Stimulated activated naive CD8-positive, alpha-beta T cell treated with anti-CD3 and anti-CD28 coated beads, Interleukin-15, amount 100 ng/mL, for 72 hours (primary cell): ENCODE measurements around the gene LHFPL2.

ENCODE experiments used
- ATAC-seq: fragments of 150-1000 bp; cut with Tn5 transposase; 2 replicates; pipeline ENCODE4 v1.10.0; 2021; ENCODE audit warnings: mild to moderate bottlenecking, moderate library complexity
- DNase-seq, 2 donors: peaks; one replicate each; pipeline ENCODE4 v3.0.0; 2021 to 2022
- H3K27ac Mint-ChIP-seq, 2 donors: one replicate each; pipeline ENCODE4 v1.8.0; 2022; ENCODE audit warnings: mild to moderate bottlenecking in 2 of 2, mixed read lengths in 2 of 2, moderate library complexity in 2 of 2
- H3K27me3 Mint-ChIP-seq: one replicate; pipeline ENCODE4 v1.8.0; 2022; ENCODE audit warnings: mixed read lengths
- H3K4me1 Mint-ChIP-seq: one replicate; pipeline ENCODE4 v1.8.0; 2022; ENCODE audit warnings: mild to moderate bottlenecking, mixed read lengths
- H3K4me3 Mint-ChIP-seq, 2 donors: one replicate each; pipeline ENCODE4 v1.8.0; 2022; ENCODE audit warnings: mild to moderate bottlenecking in 2 of 2, mixed read lengths in 2 of 2, moderate library complexity in 1 of 2
- H3K9me3 Mint-ChIP-seq, 2 donors: one replicate each; pipeline ENCODE4 v1.8.0; 2022; ENCODE audit warnings: mixed read lengths in 2 of 2

The LHFPL2 gene

GRCh38 chr5:78534148-78534904 lies 114.2 kb downstream of the LHFPL2 start:
- H3K4me1 Mint-ChIP-seq: no peaks in the 10 kb centered on the region
- H3K4me3 Mint-ChIP-seq: no peak overlapping the region
- H3K9me3 Mint-ChIP-seq: no peaks in the 10 kb centered on the region
- peak overlapping the region in 1 of 2 donors; percentile 46 for H3K27ac Mint-ChIP-seq
- H3K27me3 Mint-ChIP-seq: peaks cover 16% of the 10 kb centered on the region
- DNase-seq (no peak), ATAC-seq (peak; percentile 19)

GRCh38 chr5:78533356-78533755 lies 115.2 kb downstream of the LHFPL2 start:
- Mint-ChIP-seq H3K27ac (no peak overlapping the region), H3K9me3 (no peaks in the 10 kb centered on the region), H3K4me3 (no peak overlapping the region), H3K4me1 (no peaks in the 10 kb centered on the region), H3K27me3 (peaks cover 16% of the 10 kb centered on the region)
- no peak for DNase-seq
- ATAC-seq: peak; percentile 42

- H3K4me3 Mint-ChIP-seq: no peak overlapping the region
- H3K4me1 Mint-ChIP-seq: no peaks in the 10 kb centered on the region
- H3K27me3 Mint-ChIP-seq: peaks cover 14% of the 10 kb centered on the region
- DNase-seq (no peak), ATAC-seq (no peak)
- H3K9me3 Mint-ChIP-seq: no peaks in the 10 kb centered on the region
- no peak overlapping the region for H3K27ac Mint-ChIP-seq
These were observed 118.1 kb downstream of the LHFPL2 start for GRCh38 chr5:78530342-78531096.

GRCh38 chr5:78527925-78528324 lies 120.6 kb downstream of the LHFPL2 start:
- Mint-ChIP-seq H3K4me3 (no peak overlapping the region), H3K27ac (no peak overlapping the region), H3K27me3 (peaks cover 23% of the 10 kb centered on the region), H3K4me1 (no peaks in the 10 kb centered on the region), H3K9me3 (no peaks in the 10 kb centered on the region)
- DNase-seq: no peak
- no peak for ATAC-seq

- DNase-seq (no peak), ATAC-seq (no peak)
- H3K9me3 Mint-ChIP-seq: no peaks in the 10 kb centered on the region
- no peak overlapping the region for H3K27ac Mint-ChIP-seq
- no peak overlapping the region for H3K4me3 Mint-ChIP-seq
- no peaks in the 10 kb centered on the region for H3K4me1 Mint-ChIP-seq
- peaks cover 24% of the 10 kb centered on the region for H3K27me3 Mint-ChIP-seq
These were observed 121.3 kb downstream of the LHFPL2 start for GRCh38 chr5:78527054-78527859.

- no peaks in the 10 kb centered on the region for H3K9me3 Mint-ChIP-seq
- no peaks in the 10 kb centered on the region for H3K4me1 Mint-ChIP-seq
- no peak overlapping the region for H3K4me3 Mint-ChIP-seq
- no peak for DNase-seq
- no peak overlapping the region for H3K27ac Mint-ChIP-seq
- no peak for ATAC-seq
- peaks cover 24% of the 10 kb centered on the region for H3K27me3 Mint-ChIP-seq
These were observed 122.5 kb downstream of the LHFPL2 start for GRCh38 chr5:78526049-78526525.

- DNase-seq: no peak
- Mint-ChIP-seq H3K27me3 (peaks cover 46% of the 10 kb centered on the region), H3K9me3 (no peaks in the 10 kb centered on the region), H3K4me3 (no peak overlapping the region), H3K27ac (no peak overlapping the region), H3K4me1 (no peaks in the 10 kb centered on the region)
- ATAC-seq: no peak
These were observed 125.0 kb downstream of the LHFPL2 start for GRCh38 chr5:78523314-78524193.

GRCh38 chr5:78522476-78523260 lies 125.9 kb downstream of the LHFPL2 start:
- H3K27ac Mint-ChIP-seq: no peak overlapping the region

GRCh38 chr5:78521455-78521854 lies 127.1 kb downstream of the LHFPL2 start:
- DNase-seq (no peak), ATAC-seq (no peak)
- Mint-ChIP-seq H3K27me3 (peaks cover 56% of the 10 kb centered on the region), H3K9me3 (no peaks in the 10 kb centered on the region), H3K4me1 (no peaks in the 10 kb centered on the region), H3K4me3 (no peak overlapping the region), H3K27ac (no peak overlapping the region)

More at GRCh38 chr5:78522476-78523260, 125.9 kb downstream of the LHFPL2 start:
- no peaks in the 10 kb centered on the region for H3K4me1 Mint-ChIP-seq
- H3K27me3 Mint-ChIP-seq: peaks cover 46% of the 10 kb centered on the region
- no peak overlapping the region for H3K4me3 Mint-ChIP-seq
- no peaks in the 10 kb centered on the region for H3K9me3 Mint-ChIP-seq
- ATAC-seq (no peak), DNase-seq (no peak)

GRCh38 chr5:78519198-78519941 lies 129.2 kb downstream of the LHFPL2 start:
- Mint-ChIP-seq H3K9me3 (no peaks in the 10 kb centered on the region), H3K27me3 (peaks cover 68% of the 10 kb centered on the region), H3K4me1 (no peaks in the 10 kb centered on the region), H3K4me3 (no peak overlapping the region), H3K27ac (no peak overlapping the region)
- ATAC-seq (peak; percentile 31), DNase-seq (no peak)

GRCh38 chr5:78518365-78519197 lies 130.0 kb downstream of the LHFPL2 start:
- Mint-ChIP-seq H3K4me3 (no peak overlapping the region), H3K27ac (no peak overlapping the region), H3K4me1 (no peaks in the 10 kb centered on the region), H3K27me3 (peaks cover 71% of the 10 kb centered on the region), H3K9me3 (no peaks in the 10 kb centered on the region)
- DNase-seq (no peak), ATAC-seq (no peak)

- H3K27ac Mint-ChIP-seq: no peak overlapping the region
- ATAC-seq (no peak), DNase-seq (no peak)
- no peak overlapping the region for H3K4me3 Mint-ChIP-seq
- H3K4me1 Mint-ChIP-seq: no peaks in the 10 kb centered on the region
- H3K27me3 Mint-ChIP-seq: peaks cover 76% of the 10 kb centered on the region
- H3K9me3 Mint-ChIP-seq: no peaks in the 10 kb centered on the region
These were observed 132.9 kb downstream of the LHFPL2 start for GRCh38 chr5:78515670-78516069.
